Epithelial cell of esophagus (primary cell): ENCODE data around the gene SPATA31C2.
A peak's percentile ranks its signal among the peaks of the same experiment; 100 is the strongest.

Experiments
- DNase-seq: peaks from one replicate; pipeline ENCODE4 v3.0.0; 2010; ENCODE audit warnings: low read depth
- H3K4me3 ChIP-seq: 2 replicates; pipeline ENCODE4 v1.5.1; 2011; ENCODE audit warnings: mild to moderate bottlenecking, low read length, control low read depth
- CTCF ChIP-seq: IDR thresholded peaks from 2 replicates; pipeline ENCODE4 v1.5.1; 2011; ENCODE audit warnings: low read depth, mild to moderate bottlenecking, low read length, control low read depth, inconsistent platforms; ENCODE audit not compliant: insufficient read depth; ENCODE audit errors: missing control alignments

SPATA31C2 gene

GRCh38 chr9:88085476-88085875 is 52.8 kb downstream of the SPATA31C2 start:
- H3K4me3 ChIP-seq = no peak overlapping the region
- TF ChIP-seq CTCF = no peak
- peak; percentile 20 for DNase-seq

GRCh38 chr9:88084357-88085183 is 53.7 kb downstream of the SPATA31C2 start:
- H3K4me3 ChIP-seq = no peak overlapping the region
- no peak for DNase-seq
- TF ChIP-seq CTCF = no peak
